HG03571 (cell line): ENCODE results near the gene TPPP.
"Not testable (repeated sequence)": the region's sequence is repeated elsewhere in the genome, so short reads cannot be mapped to it uniquely, and the experiment has no call there.

Experiments
- ATAC-seq: cut with Tn5 transposase; IDR thresholded peaks from one replicate; pipeline ENCODE4 v1.9.1; 2021; ENCODE audit not compliant: unreplicated experiment

TPPP gene

GRCh38 chr5:694042-694431, 885 bp upstream of the TPPP start:
- not testable (repeated sequence) for ATAC-seq

GRCh38 chr5:692529-693041, 567 bp downstream of the TPPP start:
- ATAC-seq = not testable (repeated sequence)

- ATAC-seq = no peak
Measured at GRCh38 chr5:691817-692528, 1.2 kb downstream of the TPPP start.

GRCh38 chr5:691049-691448, 2.1 kb downstream of the TPPP start:
- ATAC-seq = not testable (repeated sequence)

GRCh38 chr5:690293-690692, 2.9 kb downstream of the TPPP start:
- not testable (repeated sequence) for ATAC-seq

GRCh38 chr5:688348-689010, 4.7 kb downstream of the TPPP start:
- ATAC-seq = not testable (repeated sequence)

- not testable (repeated sequence) for ATAC-seq
Measured at GRCh38 chr5:686936-687335, 6.2 kb downstream of the TPPP start.

GRCh38 chr5:686172-686523, 7.0 kb downstream of the TPPP start:
- not testable (repeated sequence) for ATAC-seq

- ATAC-seq = no peak
Measured at GRCh38 chr5:685262-686171, 7.6 kb downstream of the TPPP start.

- no peak for ATAC-seq
Measured at GRCh38 chr5:684751-685216, 8.4 kb downstream of the TPPP start.

- no peak for ATAC-seq
Measured at GRCh38 chr5:683551-684481, 9.3 kb downstream of the TPPP start.

GRCh38 chr5:682651-683358, 10.3 kb downstream of the TPPP start:
- ATAC-seq = not testable (repeated sequence)

GRCh38 chr5:682216-682615, 10.9 kb downstream of the TPPP start:
- not testable (repeated sequence) for ATAC-seq

GRCh38 chr5:681317-682191, 11.6 kb downstream of the TPPP start:
- not testable (repeated sequence) for ATAC-seq

- ATAC-seq = not testable (repeated sequence)
Measured at GRCh38 chr5:680836-681235, 12.3 kb downstream of the TPPP start.

- not testable (repeated sequence) for ATAC-seq
Measured at GRCh38 chr5:680118-680795, 12.9 kb downstream of the TPPP start.

- ATAC-seq = not testable (repeated sequence)
Measured at GRCh38 chr5:679166-679895, 13.8 kb downstream of the TPPP start.
